Liver (tissue), 9 donors: Measurements from ENCODE around the gene SOX18. TPM values are rescaled to one million over a fixed set of nuclear protein-coding genes. Genes with fewer than 3 reads are reported as not detected.
A peak's percentile ranks its signal among the peaks of the same experiment; 100 is the strongest.

ENCODE experiments used
- DNase-seq: peaks from one replicate; pipeline ENCODE4 v3.0.0-alpha.2; 2017; ENCODE audit warnings: low spot score
- H3K27ac ChIP-seq, 2 donors: one replicate each; pipeline ENCODE4 v1.7.0; 2013; ENCODE audit warnings: inconsistent platforms in 2 of 2, low read length in 2 of 2, control low read depth in 1 of 2, low read depth in 1 of 2, mild to moderate bottlenecking in 1 of 2
- H3K27me3 ChIP-seq, 4 donors: one replicate each; pipeline versions ENCODE4 v1.6.1 to v1.7.0; 2013; ENCODE audit warnings: low read length in 3 of 4, inconsistent platforms in 1 of 4, mild to moderate bottlenecking in 1 of 4, moderate library complexity in 1 of 4; ENCODE audit not compliant: control insufficient read depth in 4 of 4, insufficient read depth in 4 of 4
- H3K36me3 ChIP-seq, 4 donors: one replicate each; pipeline versions ENCODE4 v1.6.1 to v1.7.0; 2013; ENCODE audit warnings: low read length in 3 of 4, mild to moderate bottlenecking in 3 of 4, low read depth in 1 of 4, moderate library complexity in 1 of 4; ENCODE audit not compliant: control insufficient read depth in 4 of 4, insufficient read depth in 3 of 4
- H3K4me1 ChIP-seq, 4 donors: one replicate each; pipeline versions ENCODE4 v1.6.1 to v1.7.0; 2013; ENCODE audit warnings: low read length in 3 of 4, mild to moderate bottlenecking in 3 of 4, moderate library complexity in 1 of 4; ENCODE audit not compliant: control insufficient read depth in 4 of 4, insufficient read depth in 4 of 4
- H3K4me3 ChIP-seq, 3 donors: one replicate each; pipeline versions ENCODE4 v1.6.1 to v1.7.0; 2013; ENCODE audit warnings: low read length in 3 of 3, control low read depth in 1 of 3, low read depth in 1 of 3, mild to moderate bottlenecking in 1 of 3
- H3K9ac ChIP-seq, 2 donors: one replicate each; pipeline ENCODE4 v1.7.0; 2013; ENCODE audit warnings: low read length in 2 of 2, mild to moderate bottlenecking in 2 of 2, moderate library complexity in 2 of 2, control low read depth in 1 of 2, low read depth in 1 of 2
- H3K9me3 ChIP-seq, 4 donors: one replicate each; pipeline versions ENCODE4 v1.6.1 to v1.7.0; 2013; ENCODE audit warnings: low read length in 3 of 4; ENCODE audit not compliant: control insufficient read depth in 4 of 4
- ATF3 ChIP-seq: IDR thresholded peaks from 2 replicates; pipeline ENCODE4 v1.6.1; 2016; ENCODE audit warnings: antibody characterized with exemption
- EGR1 ChIP-seq, 2 donors: IDR thresholded peaks; 2 replicates each; pipeline ENCODE4 v1.6.1; 2016 to 2018; ENCODE audit warnings: antibody characterized with exemption in 2 of 2, low read depth in 2 of 2
- FOXA1 ChIP-seq: IDR thresholded peaks from 2 replicates; pipeline ENCODE4 v1.6.1; 2016; ENCODE audit warnings: antibody characterized with exemption
- FOXA2 ChIP-seq: IDR thresholded peaks from 2 replicates; pipeline ENCODE4 v1.6.1; 2016; ENCODE audit warnings: antibody characterized with exemption
- GABPA ChIP-seq, 2 donors: IDR thresholded peaks in 1 of 2; conservative IDR thresholded peaks in 1 of 2; 2 replicates each; pipeline ENCODE4 v1.6.1; 2016; ENCODE audit warnings: antibody characterized with exemption in 2 of 2, mild to moderate bottlenecking in 1 of 2, moderate library complexity in 1 of 2
- HNF4A ChIP-seq, 2 donors: conservative IDR thresholded peaks; 2 replicates each; pipeline ENCODE4 v1.6.1; 2016; ENCODE audit warnings: antibody characterized with exemption in 2 of 2, mild to moderate bottlenecking in 2 of 2
- HNF4G ChIP-seq: IDR thresholded peaks from 2 replicates; pipeline ENCODE4 v1.6.1; 2016; ENCODE audit warnings: antibody characterized with exemption
- JUND ChIP-seq, 2 donors: IDR thresholded peaks; 2 replicates each; pipeline ENCODE4 v1.6.1; 2016; ENCODE audit warnings: antibody characterized with exemption in 2 of 2
- NR2F2 ChIP-seq: IDR thresholded peaks from 2 replicates; pipeline ENCODE4 v1.6.1; 2016; ENCODE audit warnings: antibody characterized with exemption
- RAD21 ChIP-seq, 2 donors: IDR thresholded peaks; 2 replicates each; pipeline ENCODE4 v1.6.1; 2016; ENCODE audit warnings: antibody characterized with exemption in 2 of 2, mild to moderate bottlenecking in 2 of 2
- REST ChIP-seq: IDR thresholded peaks from 2 replicates; pipeline ENCODE4 v1.6.1; 2016; ENCODE audit warnings: antibody characterized with exemption, mild to moderate bottlenecking
- RXRA ChIP-seq, 2 donors: IDR thresholded peaks; 2 replicates each; pipeline ENCODE4 v1.6.1; 2017 to 2018; ENCODE audit warnings: antibody characterized with exemption in 2 of 2, mild to moderate bottlenecking in 1 of 2
- SP1 ChIP-seq: IDR thresholded peaks from 2 replicates; pipeline ENCODE4 v1.6.1; 2018; ENCODE audit warnings: antibody characterized with exemption, mild to moderate bottlenecking
- TAF1 ChIP-seq: conservative IDR thresholded peaks from 2 replicates; pipeline ENCODE4 v1.6.1; 2016; ENCODE audit warnings: antibody characterized with exemption, mild to moderate bottlenecking
- YY1 ChIP-seq: IDR thresholded peaks from 2 replicates; pipeline ENCODE4 v1.6.1; 2016; ENCODE audit warnings: antibody characterized with exemption, mild to moderate bottlenecking
- ZBTB33 ChIP-seq: IDR thresholded peaks from 2 replicates; pipeline ENCODE4 v1.6.1; 2016; ENCODE audit warnings: antibody characterized with exemption
- WGBS: extraction: QIAGEN DNeasy Blood & Tissue Kit; methylation state at CpG from one replicate; pipeline ENCODE4 v1.1.7; 2013; 5-methylcytosine and 5-hydroxymethylcytosine counted together
- polyA plus RNA-seq, 2 donors: library from polyadenylated mRNA; stranded (reverse) in 1 of 2; unstranded in 1 of 2; fragments of 200-250 nt in 1 of 2; fragments of >200 nt in 1 of 2; fragmentation: Nextera tagmentation in 1 of 2; extraction: Ambion mirVana in 1 of 2; gene quantifications; one replicate each; pipeline versions ENCODE4 v1.2.1 to v1.2.3, GENCODE V29; 2013 to 2015
- total RNA-seq, 2 donors: library from RNA; depleted of rRNA; stranded (reverse); fragments of >200 nt; gene quantifications; one replicate each; pipeline ENCODE4 v1.2.3, GENCODE V29; 2014
- TF ChIP-seq, protein P1 (sequence below): fragments of 150-350 bp; IDR thresholded peaks from 2 replicates; pipeline ENCODE4 v1.5.1; 2017; ENCODE audit warnings: improper control_type of control experiment, low read depth, low read length; ENCODE audit not compliant: missing input control
- TF ChIP-seq, protein P2 (sequence below): IDR thresholded peaks from 2 replicates; pipeline ENCODE4 v1.6.1; 2016; ENCODE audit warnings: antibody characterized with exemption
- donor health status: healthy.
- donor health status: healthy.
- donor health status: healthy.
- donor health status: healthy.
- donor health status: healthy.

SOX18 gene
- total and polyA plus RNA-seq, 4 donors, result 1.1 to 5.8 (median 2.6) TPM

- no peak for DNase-seq
- peaks cover 3 to 19% (median 5%) of the 10 kb centered on the region in 4 donors for H3K4me1 ChIP-seq
- no peak for TF ChIP-seq HNF4A (conservative IDR thresholded peaks at IDR 0.05)
- TF ChIP-seq TAF1, result no peak
- no peak for TF ChIP-seq ZBTB33
- H3K4me3 ChIP-seq, result no peak overlapping the region
- H3K27me3 ChIP-seq, result peaks cover 0 to 11% (median 1%) of the 10 kb centered on the region in 4 donors
- no peaks in the 10 kb centered on the region for H3K36me3 ChIP-seq
- H3K27ac ChIP-seq, result peak overlapping the region; percentile 16 to 47
- WGBS, result 73% methylated on average over 33 of the region's 33 CpGs
- no peaks in the 10 kb centered on the region for H3K9me3 ChIP-seq
- H3K9ac ChIP-seq, result no peak overlapping the region
Observed at GRCh38 chr20:64052987-64053840, 3.8 kb upstream of the SOX18 start.

- Histone ChIP-seq H3K27ac (peak overlapping the region; percentile 9 to 54), H3K36me3 (no peaks in the 10 kb centered on the region), H3K4me1 (peaks cover 0 to 14% (median 2%) of the 10 kb centered on the region in 4 donors), H3K9ac (no peak overlapping the region), H3K27me3 (peaks cover 0 to 11% (median 1%) of the 10 kb centered on the region in 4 donors), H3K4me3 (no peak overlapping the region), H3K9me3 (no peaks in the 10 kb centered on the region)
- no peak for TF ChIP-seq JUND (IDR thresholded peaks at IDR 0.05)
- TF ChIP-seq FOXA2, result no peak
- no peak for TF ChIP-seq GABPA (IDR thresholded peaks at IDR 0.05 in 1 of 2, conservative IDR thresholded peaks at IDR 0.05 in 1 of 2)
- TF ChIP-seq NR2F2, result no peak
- no peak for TF ChIP-seq RXRA (IDR thresholded peaks at IDR 0.05)
- TF ChIP-seq TAF1, result no peak
- TF ChIP-seq YY1, result no peak
- no peak for TF ChIP-seq ZBTB33
- no peak for TF ChIP-seq EGR1 (IDR thresholded peaks at IDR 0.05; ENCODE audit: low read depth in 2 of 2)
- no peak for TF ChIP-seq HNF4G
- no peak for TF ChIP-seq FOXA1
- TF ChIP-seq RAD21 (IDR thresholded peaks at IDR 0.05), result no peak
- TF ChIP-seq, protein P1, sequence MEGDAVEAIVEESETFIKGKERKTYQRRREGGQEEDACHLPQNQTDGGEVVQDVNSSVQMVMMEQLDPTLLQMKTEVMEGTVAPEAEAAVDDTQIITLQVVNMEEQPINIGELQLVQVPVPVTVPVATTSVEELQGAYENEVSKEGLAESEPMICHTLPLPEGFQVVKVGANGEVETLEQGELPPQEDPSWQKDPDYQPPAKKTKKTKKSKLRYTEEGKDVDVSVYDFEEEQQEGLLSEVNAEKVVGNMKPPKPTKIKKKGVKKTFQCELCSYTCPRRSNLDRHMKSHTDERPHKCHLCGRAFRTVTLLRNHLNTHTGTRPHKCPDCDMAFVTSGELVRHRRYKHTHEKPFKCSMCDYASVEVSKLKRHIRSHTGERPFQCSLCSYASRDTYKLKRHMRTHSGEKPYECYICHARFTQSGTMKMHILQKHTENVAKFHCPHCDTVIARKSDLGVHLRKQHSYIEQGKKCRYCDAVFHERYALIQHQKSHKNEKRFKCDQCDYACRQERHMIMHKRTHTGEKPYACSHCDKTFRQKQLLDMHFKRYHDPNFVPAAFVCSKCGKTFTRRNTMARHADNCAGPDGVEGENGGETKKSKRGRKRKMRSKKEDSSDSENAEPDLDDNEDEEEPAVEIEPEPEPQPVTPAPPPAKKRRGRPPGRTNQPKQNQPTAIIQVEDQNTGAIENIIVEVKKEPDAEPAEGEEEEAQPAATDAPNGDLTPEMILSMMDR, result no peak
- TF ChIP-seq HNF4A (conservative IDR thresholded peaks at IDR 0.05), result no peak
- TF ChIP-seq SP1, result no peak
- TF ChIP-seq ATF3, result no peak
- TF ChIP-seq, protein P2, sequence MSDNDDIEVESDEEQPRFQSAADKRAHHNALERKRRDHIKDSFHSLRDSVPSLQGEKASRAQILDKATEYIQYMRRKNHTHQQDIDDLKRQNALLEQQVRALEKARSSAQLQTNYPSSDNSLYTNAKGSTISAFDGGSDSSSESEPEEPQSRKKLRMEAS, result no peak
- TF ChIP-seq REST, result no peak
- DNase-seq, result no peak
- WGBS, result 86% methylated on average over 10 of the region's 10 CpGs
Observed at GRCh38 chr20:64052326-64052722, 2.9 kb upstream of the SOX18 start.
